ENCODE data around the gene LRRC4C. TPM values are rescaled to one million over a fixed set of nuclear protein-coding genes. Genes with fewer than 3 reads are reported as not detected.

The LRRC4C gene
- total RNA-seq, 1 donor from 2014 or later = 2.2 TPM

DNA sequence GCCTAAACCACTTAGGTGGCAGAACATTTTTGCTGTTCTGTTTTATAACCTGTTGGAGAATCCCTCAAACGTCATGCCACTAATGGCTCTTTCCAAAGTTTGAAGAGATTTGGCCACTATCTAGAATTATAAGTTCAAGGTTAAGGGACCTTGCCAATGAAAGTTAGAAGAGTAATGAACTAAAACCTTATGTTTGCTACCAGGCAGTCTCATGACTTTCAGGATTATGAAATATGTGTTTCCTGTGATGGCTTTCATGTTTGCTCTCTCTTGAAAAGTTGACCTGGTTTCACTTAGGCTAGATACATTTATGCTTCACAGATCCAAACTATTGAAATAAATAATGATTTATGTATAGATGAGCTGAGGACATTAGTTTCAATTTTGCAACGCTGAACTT lies 340.0 kb downstream of the LRRC4C start:
- no peak for DNase-seq (ENCODE audit: low spot score)

GRCh38 chr11:41118521-41118920 lies 340.9 kb downstream of the LRRC4C start:
- no peak for DNase-seq (ENCODE audit: low spot score)

DNA sequence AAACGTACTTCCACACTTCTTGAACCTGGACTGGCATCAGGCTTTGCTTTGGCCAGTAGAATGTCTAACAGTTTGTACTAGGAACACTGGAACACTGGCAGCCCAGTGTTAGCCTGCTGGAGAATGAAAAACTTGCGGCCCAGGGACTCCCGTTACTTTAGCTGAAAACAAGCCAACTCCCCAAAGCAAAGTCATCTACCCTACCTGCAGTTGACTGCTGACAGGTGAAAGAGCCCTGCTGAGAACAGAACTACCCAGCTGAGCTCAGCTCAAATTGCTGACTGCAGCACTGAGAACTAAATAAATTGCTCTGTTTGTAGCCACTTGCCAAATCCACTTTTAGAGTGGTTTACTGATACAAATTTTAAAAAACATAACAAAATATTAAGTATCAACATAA lies 342.5 kb downstream of the LRRC4C start:
- no peak for DNase-seq (ENCODE audit: low spot score)

- no peak for DNase-seq (ENCODE audit: low spot score)
These were observed 344.4 kb downstream of the LRRC4C start for GRCh38 chr11:41115066-41115465.

- DNase-seq (ENCODE audit: low spot score) = no peak
These were observed 346.3 kb downstream of the LRRC4C start for GRCh38 chr11:41113160-41113559.

GRCh38 chr11:41110527-41110926 lies 348.9 kb downstream of the LRRC4C start:
- no peak for DNase-seq (ENCODE audit: low spot score)

- DNase-seq (ENCODE audit: low spot score) = no peak
These were observed 357.0 kb downstream of the LRRC4C start for GRCh38 chr11:41102471-41102870.

GRCh38 chr11:41099654-41100053 lies 359.8 kb downstream of the LRRC4C start:
- DNase-seq (ENCODE audit: low spot score) = no peak

GRCh38 chr11:41085123-41085522 lies 374.3 kb downstream of the LRRC4C start:
- no peak for DNase-seq (ENCODE audit: low spot score)

- DNase-seq (ENCODE audit: low spot score) = no peak
These were observed 377.6 kb downstream of the LRRC4C start for GRCh38 chr11:41081756-41082285.

GRCh38 chr11:41074318-41074717 lies 385.1 kb downstream of the LRRC4C start:
- no peak for DNase-seq (ENCODE audit: low spot score)

GRCh38 chr11:41065432-41065831 lies 394.0 kb downstream of the LRRC4C start:
- DNase-seq (ENCODE audit: low spot score) = no peak

GRCh38 chr11:41058138-41058537 lies 401.3 kb downstream of the LRRC4C start:
- no peak for DNase-seq (ENCODE audit: low spot score)

- DNase-seq (ENCODE audit: low spot score) = no peak
These were observed 402.4 kb downstream of the LRRC4C start for GRCh38 chr11:41056892-41057569.

- DNase-seq (ENCODE audit: low spot score) = no peak
These were observed 405.6 kb downstream of the LRRC4C start for GRCh38 chr11:41053894-41054293.

DNA sequence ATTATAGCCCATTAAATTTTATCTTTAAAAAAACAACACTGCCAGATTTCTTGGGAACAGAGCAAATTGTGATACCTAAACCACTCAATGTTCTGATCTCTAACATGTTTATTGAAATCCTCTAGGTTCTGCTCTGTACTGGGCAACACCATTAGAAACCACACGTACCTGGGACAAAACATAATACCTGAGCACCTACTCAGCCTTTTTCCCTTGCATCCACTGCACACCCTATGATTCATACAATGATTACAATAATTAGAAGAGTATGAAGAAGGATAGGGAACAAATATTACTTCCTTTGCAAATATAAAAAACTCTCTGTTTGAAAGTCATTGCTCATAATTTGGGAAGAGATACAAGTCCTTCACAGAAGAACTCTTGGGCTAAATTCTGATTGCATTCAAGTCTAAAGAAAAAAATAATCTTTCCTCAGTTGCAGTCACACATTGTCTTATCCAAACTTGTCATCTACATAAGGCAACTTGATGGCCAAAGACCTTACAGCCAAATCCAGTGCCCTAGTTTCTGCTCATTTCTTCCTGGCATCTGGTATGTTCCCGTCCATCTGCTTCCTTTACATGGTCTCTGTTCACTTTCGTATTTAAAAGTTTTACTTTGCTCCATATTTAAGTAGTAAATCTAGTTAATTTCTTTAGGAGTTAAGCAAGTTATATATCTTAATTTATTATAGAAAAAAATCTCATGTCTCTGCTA lies 407.4 kb downstream of the LRRC4C start:
- no peak for DNase-seq (ENCODE audit: low spot score)

DNA sequence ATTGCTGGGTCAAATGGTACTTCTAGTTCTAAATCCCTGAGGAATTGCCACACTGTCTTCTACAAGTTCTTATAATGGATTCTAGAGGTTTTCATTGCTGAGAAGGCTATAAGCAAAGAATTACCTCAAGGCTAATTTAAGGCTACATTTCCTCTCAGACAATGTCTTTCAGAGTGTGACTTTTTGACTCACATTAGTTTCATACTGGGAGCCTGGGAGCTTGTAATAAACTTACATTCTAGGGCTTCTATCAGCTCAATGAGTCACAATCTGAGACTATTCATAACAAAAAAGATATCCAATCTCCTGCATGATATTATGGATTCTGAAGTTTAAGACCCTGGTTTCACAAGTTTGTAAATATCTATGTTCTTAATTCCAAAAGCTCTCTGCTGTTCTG lies 408.7 kb downstream of the LRRC4C start:
- DNase-seq (ENCODE audit: low spot score) = no peak

- DNase-seq (ENCODE audit: low spot score) = no peak
These were observed 412.2 kb downstream of the LRRC4C start for GRCh38 chr11:41047229-41047628.

GRCh38 chr11:41045266-41045665 lies 414.2 kb downstream of the LRRC4C start:
- DNase-seq (ENCODE audit: low spot score) = no peak

- DNase-seq (ENCODE audit: low spot score) = no peak
These were observed 414.7 kb downstream of the LRRC4C start for GRCh38 chr11:41044747-41045146.

- DNase-seq (ENCODE audit: low spot score) = no peak
These were observed 416.8 kb downstream of the LRRC4C start for GRCh38 chr11:41042688-41043087.

GRCh38 chr11:41040474-41040873 lies 419.0 kb downstream of the LRRC4C start:
- no peak for DNase-seq (ENCODE audit: low spot score)

- no peak for DNase-seq (ENCODE audit: low spot score)
These were observed 419.9 kb downstream of the LRRC4C start for GRCh38 chr11:41039592-41039991.
